K562 (cell line): ENCODE data around the gene MPC1. TPM values are rescaled to one million over a fixed set of nuclear protein-coding genes. Genes with fewer than 3 reads are reported as not detected.
A peak's percentile ranks its signal among the peaks of the same experiment; 100 is the strongest.

ENCODE experiments used
- BCOR ChIP-seq: fragments of 450-650 bp; IDR thresholded peaks from 2 replicates; pipeline ENCODE4 v1.6.1; 2016
- CBX1 ChIP-seq: sonication (generic); IDR thresholded peaks from 2 replicates; pipeline ENCODE4 v1.6.1; 2016; ENCODE audit warnings: antibody characterized with exemption, low read depth, mild to moderate bottlenecking
- CEBPB ChIP-seq: fragments of 450-650 bp; IDR thresholded peaks from 2 replicates; pipeline ENCODE4 v1.6.1; 2016; ENCODE audit warnings: missing genetic modification characterization, missing compliant biosample characterization
- GATA2 ChIP-seq: sonication (generic); formaldehyde crosslinking; IDR thresholded peaks from 2 replicates; pipeline ENCODE4 v1.4.0; 2020; ENCODE audit warnings: mild to moderate bottlenecking, missing genetic modification reagents
- L3MBTL2 ChIP-seq: fragments of 450-650 bp; IDR thresholded peaks from 2 replicates; pipeline ENCODE4 v1.6.1; 2016; ENCODE audit warnings: mild to moderate bottlenecking, moderate library complexity
- MAFF ChIP-seq: IDR thresholded peaks from 2 replicates; pipeline ENCODE4 v1.6.1; 2012; ENCODE audit warnings: low read length, improper control_type of control experiment
- MAFG ChIP-seq: fragments of 450-650 bp; conservative IDR thresholded peaks from 2 replicates; pipeline ENCODE4 v1.6.1; 2016; ENCODE audit warnings: missing genetic modification characterization, missing compliant biosample characterization
- PHF20 ChIP-seq: fragments of 450-650 bp; IDR thresholded peaks from 2 replicates; pipeline ENCODE4 v1.6.1; 2018; ENCODE audit not compliant: partially characterized antibody
- RCOR1 ChIP-seq, 2 experiments: IDR thresholded peaks; 2 replicates each; pipeline ENCODE4 v1.6.1; 2012; ENCODE audit warnings: low read depth in 2 of 2, low read length in 2 of 2, borderline replicate concordance in 1 of 2, improper control_type of control experiment in 1 of 2
- RHOXF2B ChIP-seq: fragments of 250-450 bp; sonication (Bioruptor Pico); conservative IDR thresholded peaks from 2 replicates; pipeline ENCODE4 v1.5.1; 2021
- SIRT6 ChIP-seq: IDR thresholded peaks from one replicate; pipeline ENCODE4 v1.6.1; 2012; ENCODE audit warnings: low read depth, mild to moderate bottlenecking, control low read depth, inconsistent platforms, low read length, moderate library complexity
- TAF7 ChIP-seq: fragments of 450-650 bp; IDR thresholded peaks from 2 replicates; pipeline ENCODE4 v1.6.1; 2016; ENCODE audit warnings: missing genetic modification characterization, missing compliant biosample characterization
- TEAD2 ChIP-seq: fragments of 450-650 bp; IDR thresholded peaks from 2 replicates; pipeline ENCODE4 v1.6.1; 2016; ENCODE audit warnings: missing genetic modification characterization, control low read depth, missing compliant biosample characterization
- ZNF224 ChIP-seq: sonication (generic); formaldehyde crosslinking; IDR thresholded peaks from 2 replicates; pipeline ENCODE4 v1.8.0; 2022; ENCODE audit warnings: mild to moderate bottlenecking, missing genetic modification reagents
- ZNF316 ChIP-seq: fragments of 450-650 bp; IDR thresholded peaks from 2 replicates; pipeline ENCODE4 v1.6.1; 2016
- ZNF785 ChIP-seq: fragments of 250-450 bp; sonication (Bioruptor Pico); IDR thresholded peaks from 2 replicates; pipeline ENCODE4 v1.4.0; 2020; ENCODE audit warnings: mild to moderate bottlenecking
- polyA plus RNA-seq, 8 experiments: library from polyadenylated mRNA; depleted of rRNA in 4 of 8; stranded (reverse) in 5 of 8; unstranded in 3 of 8; fragments of >200 nt; fragmentation: Nextera tagmentation in 2 of 8; fragmentation: Illumina TruSeq in 1 of 8; extraction: Ambion mirVana in 2 of 8; extraction: Trizol in 1 of 8; gene quantifications; 2 replicates each; pipeline versions ENCODE4 v1.2.1 to v1.2.3, GENCODE V29; 2011 to 2014; ENCODE audit warnings: inconsistent platforms in 1 of 8, missing spikeins in 1 of 8
- total RNA-seq, 7 experiments: library from RNA; depleted of rRNA in 6 of 7; stranded (reverse); fragments of >200 nt in 6 of 7; fragmentation: Illumina TruSeq in 2 of 7; extraction: Trizol in 2 of 7; gene quantifications; 2 replicates each; pipeline versions ENCODE4 v1.2.1 to v1.2.3, GENCODE V29; 2011 to 2021; ENCODE audit warnings: low replicate concordance in 1 of 7
- TF ChIP-seq, protein P1 (sequence below): fragments of 200-800 bp; sonication (Bioruptor generic); IDR thresholded peaks from 2 replicates; pipeline ENCODE4 v1.6.1; 2017; ENCODE audit warnings: missing genetic modification characterization, missing compliant biosample characterization
- TF ChIP-seq, protein P2 (sequence below): fragments of 450-650 bp; formaldehyde crosslinking; IDR thresholded peaks from 2 replicates; pipeline ENCODE4 v1.4.0; 2020; ENCODE audit warnings: mild to moderate bottlenecking, moderate library complexity
- TF ChIP-seq, protein P3 (sequence below): IDR thresholded peaks from 3 replicates; pipeline ENCODE4 v1.6.1; 2011; ENCODE audit warnings: borderline replicate concordance, mild to moderate bottlenecking; ENCODE audit not compliant: insufficient read length, insufficient read depth
- TF ChIP-seq, protein P4 (sequence below): fragments of 250-450 bp; sonication (Bioruptor Pico); IDR thresholded peaks from 2 replicates; pipeline ENCODE4 v1.8.0; 2022; ENCODE audit warnings: moderate library complexity, mild to moderate bottlenecking, inconsistent platforms
- TF ChIP-seq, protein P5 (sequence below): fragments of 250-450 bp; sonication (Bioruptor Pico); IDR thresholded peaks from 2 replicates; pipeline ENCODE4 v1.5.0; 2022; ENCODE audit warnings: mild to moderate bottlenecking

Gene MPC1
- total and polyA plus RNA-seq, 9 of the 15 experiments (the other 6 are each of a cell fraction or from before 2014, with no cell fraction given) = 78.6 to 185 (median 138) TPM

DNA sequence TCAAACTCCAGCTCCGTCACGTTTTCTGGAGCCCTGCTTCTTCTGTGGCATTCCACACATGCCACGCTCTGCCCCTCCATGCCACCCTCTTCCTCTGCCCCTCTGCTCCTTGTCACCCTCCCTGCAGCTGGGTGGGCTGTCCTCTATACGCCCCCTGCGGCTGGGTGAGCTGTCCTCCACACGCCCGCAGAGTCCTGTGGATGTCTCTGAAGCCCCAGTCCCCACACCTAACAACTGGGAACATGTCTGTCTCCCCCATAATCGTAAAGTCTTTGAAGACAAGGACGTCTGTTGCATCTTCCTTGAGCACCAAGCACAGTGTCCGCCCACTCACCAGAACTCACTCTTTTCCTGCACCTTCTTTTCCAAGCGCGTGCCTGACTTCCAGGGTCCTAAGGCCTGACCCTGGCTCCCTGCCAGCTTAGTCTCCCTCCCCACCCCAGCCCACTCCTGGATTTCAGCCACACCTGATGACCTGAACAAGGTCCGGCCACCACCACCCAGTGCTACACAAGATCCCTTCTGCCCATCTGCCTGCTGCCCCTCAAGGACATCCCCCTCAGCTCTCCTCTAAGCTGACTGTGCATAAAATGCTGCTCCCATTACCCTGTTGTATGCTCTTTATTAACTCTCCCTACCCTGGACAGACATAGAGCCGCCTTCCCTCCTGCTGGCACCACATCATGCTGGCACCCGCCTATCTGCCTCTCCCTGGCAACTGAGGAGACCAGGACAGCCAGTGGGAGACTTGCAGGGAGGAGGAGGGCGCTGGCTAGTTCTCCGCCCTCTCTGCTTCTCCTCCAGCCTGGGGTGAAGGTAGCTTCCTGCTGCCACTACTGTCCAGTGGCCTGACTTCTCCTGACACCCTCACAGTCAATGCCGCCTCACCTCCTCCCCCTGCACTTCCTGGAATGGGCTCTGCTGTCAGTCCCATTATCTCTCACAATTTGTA lies 63.8 kb downstream of the MPC1 start (continued):
- TF ChIP-seq, protein P1, sequence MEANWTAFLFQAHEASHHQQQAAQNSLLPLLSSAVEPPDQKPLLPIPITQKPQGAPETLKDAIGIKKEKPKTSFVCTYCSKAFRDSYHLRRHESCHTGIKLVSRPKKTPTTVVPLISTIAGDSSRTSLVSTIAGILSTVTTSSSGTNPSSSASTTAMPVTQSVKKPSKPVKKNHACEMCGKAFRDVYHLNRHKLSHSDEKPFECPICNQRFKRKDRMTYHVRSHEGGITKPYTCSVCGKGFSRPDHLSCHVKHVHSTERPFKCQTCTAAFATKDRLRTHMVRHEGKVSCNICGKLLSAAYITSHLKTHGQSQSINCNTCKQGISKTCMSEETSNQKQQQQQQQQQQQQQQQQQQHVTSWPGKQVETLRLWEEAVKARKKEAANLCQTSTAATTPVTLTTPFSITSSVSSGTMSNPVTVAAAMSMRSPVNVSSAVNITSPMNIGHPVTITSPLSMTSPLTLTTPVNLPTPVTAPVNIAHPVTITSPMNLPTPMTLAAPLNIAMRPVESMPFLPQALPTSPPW (CRISPR knock-in tag) = peak; percentile 43; the same call in 1 of the 2 replicates
- TF ChIP-seq TEAD2 (tag) (no peak), BCOR (no peak), ZNF224 (CRISPR knock-in tag) (no peak), L3MBTL2 (no peak), PHF20 (no peak), CBX1 (0 out of 2 replicates have a peak, but pooled peaks have one; percentile 27), RHOXF2B (CRISPR knock-in tag) (0 out of 2 replicates have a peak, but pooled peaks have one; percentile 4), GATA2 (CRISPR knock-in tag) (no peak), RCOR1 (IDR thresholded peaks at IDR 0.05; ENCODE audit: borderline replicate concordance in 1 of 2, low read depth in 2 of 2, low read length in 2 of 2) (peak in 1 of 2 experiments; percentile 19; a peak in 1 of 4 replicates), TAF7 (tag) (no peak), CEBPB (no peak), ZNF316 (peak; percentile 86), ZNF785 (CRISPR knock-in tag) (no peak), SIRT6 (no peak), MAFG (peak; percentile 55), MAFF (peak; percentile 12; the same call in 1 of the 2 replicates)
- TF ChIP-seq, protein P2, sequence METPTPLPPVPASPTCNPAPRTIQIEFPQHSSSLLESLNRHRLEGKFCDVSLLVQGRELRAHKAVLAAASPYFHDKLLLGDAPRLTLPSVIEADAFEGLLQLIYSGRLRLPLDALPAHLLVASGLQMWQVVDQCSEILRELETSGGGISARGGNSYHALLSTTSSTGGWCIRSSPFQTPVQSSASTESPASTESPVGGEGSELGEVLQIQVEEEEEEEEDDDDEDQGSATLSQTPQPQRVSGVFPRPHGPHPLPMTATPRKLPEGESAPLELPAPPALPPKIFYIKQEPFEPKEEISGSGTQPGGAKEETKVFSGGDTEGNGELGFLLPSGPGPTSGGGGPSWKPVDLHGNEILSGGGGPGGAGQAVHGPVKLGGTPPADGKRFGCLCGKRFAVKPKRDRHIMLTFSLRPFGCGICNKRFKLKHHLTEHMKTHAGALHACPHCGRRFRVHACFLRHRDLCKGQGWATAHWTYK (CRISPR knock-in tag) = 0 out of 2 replicates have a peak, but pooled peaks have one; percentile 24
- TF ChIP-seq, protein P3, sequence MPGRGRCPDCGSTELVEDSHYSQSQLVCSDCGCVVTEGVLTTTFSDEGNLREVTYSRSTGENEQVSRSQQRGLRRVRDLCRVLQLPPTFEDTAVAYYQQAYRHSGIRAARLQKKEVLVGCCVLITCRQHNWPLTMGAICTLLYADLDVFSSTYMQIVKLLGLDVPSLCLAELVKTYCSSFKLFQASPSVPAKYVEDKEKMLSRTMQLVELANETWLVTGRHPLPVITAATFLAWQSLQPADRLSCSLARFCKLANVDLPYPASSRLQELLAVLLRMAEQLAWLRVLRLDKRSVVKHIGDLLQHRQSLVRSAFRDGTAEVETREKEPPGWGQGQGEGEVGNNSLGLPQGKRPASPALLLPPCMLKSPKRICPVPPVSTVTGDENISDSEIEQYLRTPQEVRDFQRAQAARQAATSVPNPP = no peak
- TF ChIP-seq, protein P4, sequence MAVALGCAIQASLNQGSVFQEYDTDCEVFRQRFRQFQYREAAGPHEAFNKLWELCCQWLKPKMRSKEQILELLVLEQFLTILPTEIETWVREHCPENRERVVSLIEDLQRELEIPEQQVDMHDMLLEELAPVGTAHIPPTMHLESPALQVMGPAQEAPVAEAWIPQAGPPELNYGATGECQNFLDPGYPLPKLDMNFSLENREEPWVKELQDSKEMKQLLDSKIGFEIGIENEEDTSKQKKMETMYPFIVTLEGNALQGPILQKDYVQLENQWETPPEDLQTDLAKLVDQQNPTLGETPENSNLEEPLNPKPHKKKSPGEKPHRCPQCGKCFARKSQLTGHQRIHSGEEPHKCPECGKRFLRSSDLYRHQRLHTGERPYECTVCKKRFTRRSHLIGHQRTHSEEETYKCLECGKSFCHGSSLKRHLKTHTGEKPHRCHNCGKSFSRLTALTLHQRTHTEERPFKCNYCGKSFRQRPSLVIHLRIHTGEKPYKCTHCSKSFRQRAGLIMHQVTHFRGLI (CRISPR knock-in tag) = no peak
- TF ChIP-seq, protein P5, sequence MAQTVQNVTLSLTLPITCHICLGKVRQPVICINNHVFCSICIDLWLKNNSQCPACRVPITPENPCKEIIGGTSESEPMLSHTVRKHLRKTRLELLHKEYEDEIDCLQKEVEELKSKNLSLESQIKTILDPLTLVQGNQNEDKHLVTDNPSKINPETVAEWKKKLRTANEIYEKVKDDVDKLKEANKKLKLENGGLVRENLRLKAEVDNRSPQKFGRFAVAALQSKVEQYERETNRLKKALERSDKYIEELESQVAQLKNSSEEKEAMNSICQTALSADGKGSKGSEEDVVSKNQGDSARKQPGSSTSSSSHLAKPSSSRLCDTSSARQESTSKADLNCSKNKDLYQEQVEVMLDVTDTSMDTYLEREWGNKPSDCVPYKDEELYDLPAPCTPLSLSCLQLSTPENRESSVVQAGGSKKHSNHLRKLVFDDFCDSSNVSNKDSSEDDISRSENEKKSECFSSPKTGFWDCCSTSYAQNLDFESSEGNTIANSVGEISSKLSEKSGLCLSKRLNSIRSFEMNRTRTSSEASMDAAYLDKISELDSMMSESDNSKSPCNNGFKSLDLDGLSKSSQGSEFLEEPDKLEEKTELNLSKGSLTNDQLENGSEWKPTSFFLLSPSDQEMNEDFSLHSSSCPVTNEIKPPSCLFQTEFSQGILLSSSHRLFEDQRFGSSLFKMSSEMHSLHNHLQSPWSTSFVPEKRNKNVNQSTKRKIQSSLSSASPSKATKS (CRISPR knock-in tag) = no peak
